GM19438 (cell line): Measurements from ENCODE around the gene SEMA4A.

Experiments
- ATAC-seq: cut with Tn5 transposase; IDR thresholded peaks from one replicate; pipeline ENCODE4 v1.9.1; 2021; ENCODE audit warnings: low read depth; ENCODE audit not compliant: unreplicated experiment

The SEMA4A gene

DNA sequence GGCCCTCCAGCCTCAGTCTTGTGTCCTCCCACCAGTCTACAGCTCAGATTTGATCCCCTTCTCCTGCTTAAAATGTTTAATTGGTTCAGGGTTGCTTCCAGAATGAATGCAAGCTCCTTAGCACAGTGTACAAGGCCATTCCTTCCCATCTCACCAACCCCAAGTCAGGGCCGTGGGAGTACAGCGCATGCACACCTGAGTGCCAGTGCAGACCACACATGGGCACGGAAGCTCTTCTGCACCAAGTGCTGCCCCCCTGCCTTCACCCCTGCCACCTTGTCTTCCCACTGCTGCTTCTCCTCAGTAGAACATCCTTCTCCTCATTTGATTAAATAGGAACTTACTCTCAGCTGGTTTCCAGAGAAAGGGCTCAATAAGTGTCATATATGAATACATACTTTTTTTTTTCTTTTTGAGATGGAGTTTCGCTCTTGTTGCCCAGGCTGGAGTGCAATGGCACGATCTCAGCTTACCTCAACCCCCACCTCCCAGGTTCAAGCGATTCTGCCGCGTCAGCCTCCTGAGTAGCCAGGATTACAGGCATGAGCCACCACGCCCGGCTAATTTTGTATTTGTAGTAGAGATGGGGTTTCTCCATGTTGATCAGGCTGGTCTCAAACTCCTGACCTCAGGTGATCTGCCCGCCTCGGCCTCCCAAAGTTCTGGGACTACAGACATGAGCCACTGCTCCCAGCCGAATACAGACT lies 68.8 kb downstream of the SEMA4A start:
- no peak for ATAC-seq

DNA sequence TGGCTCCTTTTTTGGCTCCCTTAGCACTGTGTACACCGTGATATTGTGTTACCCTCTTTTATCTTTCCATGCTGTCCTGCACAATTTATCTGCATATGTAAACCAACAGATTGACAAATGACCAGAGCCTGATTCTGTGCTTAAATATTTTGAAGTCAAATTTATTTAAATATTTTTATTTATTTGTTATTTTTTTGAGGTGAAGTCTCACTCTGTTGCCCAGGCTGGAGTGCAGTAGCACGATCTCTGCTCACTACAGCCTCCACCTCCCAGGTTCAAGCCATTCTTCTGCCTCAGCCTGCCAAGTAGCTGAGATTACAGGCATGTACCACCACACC lies 72.3 kb downstream of the SEMA4A start:
- ATAC-seq, result peak; percentile 17

DNA sequence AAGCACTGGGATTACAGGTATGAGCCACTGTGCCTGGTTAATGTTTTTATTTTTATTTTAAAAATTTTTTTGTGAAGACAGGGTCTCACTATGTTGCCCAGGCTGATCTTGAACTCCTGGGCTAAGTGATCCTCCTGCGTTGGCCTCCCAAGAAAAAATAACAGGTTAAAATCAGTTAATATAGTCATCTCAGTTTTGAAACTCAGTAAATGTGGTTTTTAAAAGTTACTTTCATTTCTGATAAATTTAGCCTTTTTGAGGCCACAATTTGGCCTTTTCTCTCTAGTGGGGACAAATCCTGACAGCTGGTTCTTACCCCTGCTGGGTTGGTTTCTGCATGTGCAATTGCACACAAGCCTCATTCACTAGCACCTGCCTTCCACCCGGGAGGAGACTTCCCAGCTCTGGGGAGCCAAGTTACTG lies 72.7 kb downstream of the SEMA4A start:
- ATAC-seq, result peak; percentile 64

DNA sequence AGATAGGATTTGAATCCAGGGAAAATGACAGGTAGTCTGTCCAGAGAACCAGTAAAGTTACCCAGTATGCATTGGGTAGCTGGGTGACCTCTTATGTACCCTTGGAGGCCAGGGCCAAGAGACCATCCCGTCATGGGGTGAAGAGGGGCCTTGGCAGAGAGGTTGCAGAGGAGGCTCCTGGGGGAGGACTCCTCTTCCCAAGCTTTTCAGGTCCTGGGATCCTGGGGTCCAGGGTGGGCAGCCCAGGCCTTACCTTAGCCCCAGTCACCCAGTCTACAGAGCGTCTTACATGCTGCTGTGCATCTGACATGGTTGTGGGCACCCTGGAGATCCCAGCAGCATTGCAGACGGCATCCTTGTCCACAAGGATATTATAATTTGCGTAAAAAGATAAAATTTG lies 73.4 kb downstream of the SEMA4A start:
- ATAC-seq, result no peak
